Heart left ventricle (tissue), 16 donors: ENCODE measurements around the gene CT45A9. TPM values are rescaled to one million over a fixed set of nuclear protein-coding genes. Genes with fewer than 3 reads are reported as not detected.
"Not testable (repeated sequence)": the region's sequence is repeated elsewhere in the genome, so short reads cannot be mapped to it uniquely, and the experiment has no call there.

Experiments
- ATAC-seq, 4 donors: fragments of 200-7000 bp; cut with Tn5 transposase; one replicate each; pipeline ENCODE4 v1.9.1; 2020 to 2022; ENCODE audit warnings: moderate library complexity in 4 of 4, mild to moderate bottlenecking in 3 of 4, moderate number of reproducible peaks in 1 of 4
- DNase-seq, 5 donors: peaks; one replicate each; pipeline ENCODE4 v3.0.0-alpha.2; 2020
- H3K27ac ChIP-seq, 12 donors: fragments of 200-600 bp; sonication (generic) in 4 of 12; one replicate each; pipeline versions ENCODE4 v1.5.0 to v1.8.0; 2016 to 2022; ENCODE audit warnings: mild to moderate bottlenecking in 2 of 12
- H3K27me3 ChIP-seq, 9 donors: fragments of 200-600 bp; sonication (generic) in 2 of 9; one replicate each; pipeline versions ENCODE4 v1.5.1 to v1.8.0; 2016 to 2022; ENCODE audit warnings: mild to moderate bottlenecking in 3 of 9
- H3K36me3 ChIP-seq, 9 donors: fragments of 200-600 bp; sonication (generic) in 2 of 9; one replicate each; pipeline versions ENCODE4 v1.5.0 to v1.8.0; 2018 to 2022; ENCODE audit warnings: mild to moderate bottlenecking in 2 of 9
- H3K4me1 ChIP-seq, 12 donors: fragments of 200-600 bp; sonication (generic) in 4 of 12; one replicate each; pipeline versions ENCODE4 v1.5.0 to v1.8.0; 2016 to 2022; ENCODE audit warnings: mild to moderate bottlenecking in 3 of 12
- H3K4me3 ChIP-seq, 12 donors: fragments of 200-600 bp; sonication (generic) in 4 of 12; one replicate each; pipeline versions ENCODE4 v1.5.0 to v1.8.0; 2017 to 2022; ENCODE audit warnings: mild to moderate bottlenecking in 9 of 12, moderate library complexity in 4 of 12
- H3K9me3 ChIP-seq, 12 donors: fragments of 200-600 bp; sonication (generic) in 4 of 12; one replicate each; pipeline versions ENCODE4 v1.5.0 to v1.8.0; 2016 to 2022; ENCODE audit warnings: mild to moderate bottlenecking in 1 of 12
- CTCF ChIP-seq, 12 donors: fragments of 200-600 bp; sonication (generic) in 4 of 12; IDR thresholded peaks; one replicate each; pipeline versions ENCODE4 v1.5.0 to v1.8.0; 2018 to 2022; ENCODE audit warnings: antibody characterized with exemption in 12 of 12, mild to moderate bottlenecking in 5 of 12
- POLR2A ChIP-seq, 2 donors: fragments of 450-650 bp; IDR thresholded peaks; one replicate each; pipeline ENCODE4 v1.6.1; 2017; ENCODE audit warnings: antibody characterized with exemption in 2 of 2, mild to moderate bottlenecking in 2 of 2, moderate library complexity in 2 of 2
- WGBS, 4 donors: extraction: QIAGEN DNeasy Blood & Tissue Kit in 2 of 4; methylation state at CpG; one replicate each; pipeline versions ENCODE4 v1.1.5 to v1.1.7; 2013 to 2018; 5-methylcytosine and 5-hydroxymethylcytosine counted together
- intact Hi-C, 10 donors: fragments of 100-400 bp; cut with DNase I; formaldehyde crosslinking; loops; one replicate each; pipeline versions ENCODE4 v1.11.1 to v1.14.2; 2022
- long read RNA-seq, 3 donors: library from polyadenylated mRNA; unstranded; transcript quantifications; one replicate each; pipeline ENCODE4 v2.0.0, GENCODE V29; 2020 to 2021
- polyA plus RNA-seq, 2 donors: library from polyadenylated mRNA; stranded (reverse); fragments of 200-250 nt; gene quantifications; one replicate each; pipeline ENCODE4 v1.2.3, GENCODE V29; 2013
- total RNA-seq, 9 donors: library from RNA; depleted of rRNA in 2 of 9; stranded (reverse); fragments of >200 nt in 2 of 9; fragmentation: NEBNext Ultra II Directional in 3 of 9; extraction: Animal tissue kit (Norgen Biotek cat#: 25700) in 3 of 9; gene quantifications; one replicate each; pipeline versions ENCODE4 v1.1.0 to v1.2.4, GENCODE V29; 2016 to 2023
- donor health status: ischemic (EF 13 %, LVEDD 7.1; RV severe dilation, severe dysfunction).
- donor health status: healthy with polysubstance abuse.
- donor health status: DM: no; HTN: yes; CAD: no.
- donor health status: DM: no; HTN: no; CAD: no.
- donor health status: ischemic (EF 25% LVEDD 6.9; RV normal size, moderate dysfunction).
- donor health status: ischemic (EF 25% LVEDD 5.7; RV mildly dilated, moderate dysfunction).
- donor health status: healthy.
- donor health status: DM: yes; HTN: yes; CAD: no.
- donor health status: ischemic (EF 35%, LVEDD 5.7; RV mildly dilated, moderate dysfunction).
- donor health status: nonischemic (EF 11% LVEDD 7.7; RV severe dilation, severe dysfunction).
- donor health status: DM: yes; HTN: yes; CAD: no.
- donor health status: PGD.
- donor health status: ischemic (EF 29% LVEDD 5.4; RV normal size, mild dysfunction).
- donor health status: nonischemic (EF 23%, LVEDD 6.1; RV moderate dilation, normal function).

Gene CT45A9
- total RNA-seq (not detected), polyA plus RNA-seq (not detected)
- long read RNA-seq, donor 1, result 0 reads
- long read RNA-seq, donor 2, result 0 reads
- long read RNA-seq, donor 3, result 0 reads

GRCh38 chrX:135871712-135872111 lies at the start of gene CT45A9:
Gene CT45A9, minus strand, starts transcription at chrX:135871812. Its CDS starts 3,751 bp downstream, at chrX:135868061.
- H3K27me3 ChIP-seq, intact Hi-C loops, H3K4me1 ChIP-seq, H3K36me3 ChIP-seq, H3K27ac ChIP-seq, H3K4me3 ChIP-seq, H3K9me3 ChIP-seq, ATAC-seq, DNase-seq: not testable (repeated sequence)
- WGBS, 4 donors, result no CpG with 5 or more reads among the region's 17 CpGs

GRCh38 chrX:135920516-135920915 lies 48.9 kb upstream of the CT45A9 start:
- DNase-seq, H3K36me3 ChIP-seq, ATAC-seq, H3K4me1 ChIP-seq, H3K9me3 ChIP-seq, H3K4me3 ChIP-seq, H3K27ac ChIP-seq: not testable (repeated sequence)
- intact Hi-C loops, result loop anchor here in 1 of 10 donors (10.0 kb wide), 1 partner anchor 436 kb away; no protein-coding TSS in a partner anchor
- 38 to 70% (median 52%) methylated on average over 1 of the region's 1 CpG for WGBS, 4 donors
- H3K27me3 ChIP-seq, result peaks cover 0 to 17% (median 0%) of the 10 kb centered on the region in 9 donors

- no peak for ATAC-seq
- Histone ChIP-seq H3K4me3 (no peak overlapping the region), H3K36me3 (no peaks in the 10 kb centered on the region), H3K27me3 (peaks cover 0 to 28% (median 0%) of the 10 kb centered on the region in 9 donors), H3K27ac (no peak overlapping the region), H3K9me3 (no peaks in the 10 kb centered on the region), H3K4me1 (no peaks in the 10 kb centered on the region)
- WGBS, 4 donors, result 80 to 83% (median 82%) methylated on average over 5 of the region's 5 CpGs
- TF ChIP-seq POLR2A (IDR thresholded peaks at IDR 0.05), result no peak
- DNase-seq, result no peak
- intact Hi-C loops, result no loop called here
Observed at GRCh38 chrX:135914404-135914803, 42.8 kb upstream of the CT45A9 start.

GRCh38 chrX:135910251-135910650 lies 38.6 kb upstream of the CT45A9 start:
- intact Hi-C loops, result no loop called here
- 69 to 85% (median 74%) methylated on average over 5 of the region's 5 CpGs for WGBS, 4 donors
- H3K27me3 ChIP-seq, result peaks cover 0 to 29% (median 0%) of the 10 kb centered on the region in 9 donors
- no peaks in the 10 kb centered on the region for H3K9me3 ChIP-seq
- no peaks in the 10 kb centered on the region for H3K4me1 ChIP-seq
- H3K4me3 ChIP-seq, result no peak overlapping the region
- no peaks in the 10 kb centered on the region for H3K36me3 ChIP-seq
- DNase-seq, result no peak
- no peak overlapping the region for H3K27ac ChIP-seq
- ATAC-seq, result no peak
- no peak for TF ChIP-seq CTCF (IDR thresholded peaks at IDR 0.05)
- TF ChIP-seq POLR2A (IDR thresholded peaks at IDR 0.05), result no peak

GRCh38 chrX:135893294-135893817 lies 21.7 kb upstream of the CT45A9 start, which contains the start of the genes CT45A10 and SAGE1:
Gene CT45A10, minus strand, starts transcription at chrX:135893444. Its CDS starts 8,100 bp downstream, at chrX:135885344.
Gene SAGE1, plus strand, starts transcription at chrX:135893716. Its CDS starts 2,527 bp downstream, at chrX:135896243.
- no peak for ATAC-seq

More at GRCh38 chrX:135893294-135893817, 21.7 kb upstream of the CT45A9 start, which contains the start of the genes CT45A10 and SAGE1:
- 82 to 89% (median 86%) methylated on average over 22 of the region's 22 CpGs for WGBS, 4 donors
- no peak for TF ChIP-seq CTCF (IDR thresholded peaks at IDR 0.05)
- no peak for TF ChIP-seq POLR2A (IDR thresholded peaks at IDR 0.05)
- Histone ChIP-seq H3K36me3 (no peaks in the 10 kb centered on the region), H3K27me3 (peaks cover 0 to 5% (median 0%) of the 10 kb centered on the region in 9 donors), H3K4me3 (no peak within 1 kb of the TSS), H3K9me3 (peaks cover 0 to 4% (median 0%) of the 10 kb centered on the region in 12 donors), H3K27ac (no peak within 1 kb of the TSS), H3K4me1 (no peaks in the 10 kb centered on the region)
- DNase-seq, result no peak
- intact Hi-C loops, result no loop called here
